ENCODE results near the gene TGM6.

Gene TGM6

DNA sequence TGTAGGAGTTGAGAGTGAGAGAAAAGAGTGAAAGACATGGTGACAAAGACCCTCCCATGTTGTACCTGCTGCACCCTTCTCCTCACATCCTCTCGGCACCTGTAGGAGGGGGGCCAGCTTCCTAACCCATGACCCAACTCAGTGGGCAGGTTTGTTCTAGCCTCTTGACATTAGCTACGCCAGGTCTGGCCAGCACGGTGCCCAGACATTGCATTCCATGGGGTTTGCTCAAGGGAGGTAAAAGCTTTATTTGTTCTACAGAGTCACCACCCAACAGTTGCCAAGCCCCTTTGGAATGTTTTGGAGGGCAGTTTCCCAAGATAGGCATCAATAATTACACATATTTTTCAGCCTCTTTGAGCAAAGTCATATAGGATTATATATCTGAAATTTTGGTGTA is 22.7 kb upstream of the TGM6 start:
- Histone ChIP-seq H3F3A (ENCODE audit: low read depth) (no peaks in the 10 kb centered on the region), H3K9me3 (ENCODE audit: insufficient read depth, low read depth, low read length) (peaks cover 11% of the 10 kb centered on the region; the same call in 1 of the 2 replicates), H3K36me3 (ENCODE audit: insufficient read depth, low read length) (no peaks in the 10 kb centered on the region), H3K4me3 (ENCODE audit: low read length, poor library complexity, severe bottlenecking) (no peak overlapping the region), H3K4me2 (ENCODE audit: low read depth, low read length, poor library complexity, severe bottlenecking) (no peak overlapping the region), H3K27me3 (ENCODE audit: insufficient read depth, low read length, poor library complexity, severe bottlenecking) (no peaks in the 10 kb centered on the region), H3K9me2 (replicated peaks; ENCODE audit: low read depth, low read length) (no peaks in the 10 kb centered on the region), H4K20me1 (ENCODE audit: insufficient read depth, low read length, poor library complexity, severe bottlenecking) (no peaks in the 10 kb centered on the region), H3K4me1 (ENCODE audit: insufficient read depth, low read length, poor library complexity, severe bottlenecking) (no peaks in the 10 kb centered on the region), H3K9ac (ENCODE audit: low read depth, low read length, poor library complexity, severe bottlenecking) (no peak overlapping the region), H2AFZ (ENCODE audit: low read length) (no peak overlapping the region), H3K79me2 (ENCODE audit: insufficient read depth, low read length) (no peaks in the 10 kb centered on the region)
- TF ChIP-seq EZH2phosphoT487 (IDR thresholded peaks at IDR 0.05; ENCODE audit: borderline replicate concordance) (no peak), CTCF (conservative IDR thresholded peaks at IDR 0.05; ENCODE audit: low read length) (no peak)

GRCh38 chr20:2361035-2361593 is 19.6 kb upstream of the TGM6 start:
- Histone ChIP-seq H3K27me3 (ENCODE audit: insufficient read depth, low read length, poor library complexity, severe bottlenecking) (no peaks in the 10 kb centered on the region), H3K9ac (ENCODE audit: low read depth, low read length, poor library complexity, severe bottlenecking) (no peak overlapping the region), H3F3A (ENCODE audit: low read depth) (no peaks in the 10 kb centered on the region), H3K4me2 (ENCODE audit: low read depth, low read length, poor library complexity, severe bottlenecking) (no peak overlapping the region), H3K79me2 (ENCODE audit: insufficient read depth, low read length) (no peaks in the 10 kb centered on the region), H3K9me3 (ENCODE audit: insufficient read depth, low read depth, low read length) (peaks cover 11% of the 10 kb centered on the region; the same call in 1 of the 2 replicates), H2AFZ (ENCODE audit: low read length) (no peak overlapping the region), H3K9me2 (replicated peaks; ENCODE audit: low read depth, low read length) (no peaks in the 10 kb centered on the region), H3K4me3 (ENCODE audit: low read length, poor library complexity, severe bottlenecking) (no peak overlapping the region), H3K36me3 (ENCODE audit: insufficient read depth, low read length) (no peaks in the 10 kb centered on the region), H3K4me1 (ENCODE audit: insufficient read depth, low read length, poor library complexity, severe bottlenecking) (no peaks in the 10 kb centered on the region), H4K20me1 (ENCODE audit: insufficient read depth, low read length, poor library complexity, severe bottlenecking) (no peaks in the 10 kb centered on the region)
- TF ChIP-seq CTCF (conservative IDR thresholded peaks at IDR 0.05; ENCODE audit: low read length) (no peak), EZH2phosphoT487 (IDR thresholded peaks at IDR 0.05; ENCODE audit: borderline replicate concordance) (no peak)

DNA sequence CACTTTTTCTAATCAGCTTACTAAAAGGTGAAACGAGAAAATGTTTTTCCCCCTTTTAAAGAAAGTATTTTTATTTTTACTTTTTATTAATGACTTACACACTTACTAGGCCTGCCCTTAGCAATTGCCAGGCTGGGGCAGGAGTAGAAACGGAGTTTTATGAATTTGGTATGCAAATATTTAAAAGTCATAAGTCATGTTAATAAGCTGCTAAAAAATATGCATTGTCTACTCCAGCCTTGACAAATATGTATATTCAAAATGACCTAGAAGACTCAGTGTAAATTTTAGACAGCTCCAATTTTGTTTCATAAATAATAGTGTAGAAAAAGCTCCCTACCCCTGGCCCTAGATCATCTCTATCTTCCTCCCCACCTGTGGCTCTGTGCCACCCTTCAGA is 17.5 kb upstream of the TGM6 start:
- no peaks in the 10 kb centered on the region for H3F3A ChIP-seq (ENCODE audit: low read depth)
- TF ChIP-seq CTCF (conservative IDR thresholded peaks at IDR 0.05; ENCODE audit: low read length) (no peak), EZH2phosphoT487 (IDR thresholded peaks at IDR 0.05; ENCODE audit: borderline replicate concordance) (no peak)
- no peak overlapping the region for H3K9ac ChIP-seq (ENCODE audit: low read depth, low read length, poor library complexity, severe bottlenecking)
- no peaks in the 10 kb centered on the region for H3K9me2 ChIP-seq (replicated peaks; ENCODE audit: low read depth, low read length)
- H2AFZ ChIP-seq (ENCODE audit: low read length), result no peak overlapping the region
- no peaks in the 10 kb centered on the region for H3K27me3 ChIP-seq (ENCODE audit: insufficient read depth, low read length, poor library complexity, severe bottlenecking)
- H3K36me3 ChIP-seq (ENCODE audit: insufficient read depth, low read length), result no peaks in the 10 kb centered on the region
- no peaks in the 10 kb centered on the region for H3K4me1 ChIP-seq (ENCODE audit: insufficient read depth, low read length, poor library complexity, severe bottlenecking)
- no peak overlapping the region for H3K4me3 ChIP-seq (ENCODE audit: low read length, poor library complexity, severe bottlenecking)
- no peaks in the 10 kb centered on the region for H3K79me2 ChIP-seq (ENCODE audit: insufficient read depth, low read length)
- no peak overlapping the region for H3K4me2 ChIP-seq (ENCODE audit: low read depth, low read length, poor library complexity, severe bottlenecking)
- no peaks in the 10 kb centered on the region for H4K20me1 ChIP-seq (ENCODE audit: insufficient read depth, low read length, poor library complexity, severe bottlenecking)
- H3K9me3 ChIP-seq (ENCODE audit: insufficient read depth, low read depth, low read length), result peaks cover 11% of the 10 kb centered on the region; the same call in 1 of the 2 replicates

Measured in Loucy (cell line).